ENCODE measurements around the gene EIF1. TPM values are rescaled to one million over a fixed set of nuclear protein-coding genes. Genes with fewer than 3 reads are reported as not detected.

EIF1 gene
- total RNA-seq, 2 donors from 2014 or later: 883 to 1,102 TPM

- intact Hi-C loops (cut with DNase I): no loop called here
- DNase-seq: no peak
- peak in 1 of 2 donors; percentile 55 for ATAC-seq
Observed at GRCh38 chr17:41653892-41654677, 34.6 kb upstream of the EIF1 start.

GRCh38 chr17:41654678-41655607 lies 33.7 kb upstream of the EIF1 start:
- DNase-seq: no peak
- intact Hi-C loops (cut with DNase I): no loop called here
- ATAC-seq: peak in 1 of 2 donors; percentile 27

GRCh38 chr17:41655611-41656111 lies 33.0 kb upstream of the EIF1 start:
- intact Hi-C loops (cut with DNase I): no loop called here
- ATAC-seq: peak; percentile 32 to 73

GRCh38 chr17:41656249-41657023 lies 32.2 kb upstream of the EIF1 start:
- intact Hi-C loops (cut with DNase I): no loop called here
- no peak for ATAC-seq

More at GRCh38 chr17:41655611-41656111, 33.0 kb upstream of the EIF1 start:
- DNase-seq: no peak

GRCh38 chr17:41657176-41657754 lies 31.4 kb upstream of the EIF1 start:
- intact Hi-C loops (cut with DNase I): no loop called here
- ATAC-seq (no peak), DNase-seq (no peak)

More at GRCh38 chr17:41656249-41657023, 32.2 kb upstream of the EIF1 start:
- DNase-seq: no peak

GRCh38 chr17:41657936-41658335 lies 30.7 kb upstream of the EIF1 start:
- ATAC-seq (no peak), DNase-seq (no peak)
- intact Hi-C loops (cut with DNase I): no loop called here

GRCh38 chr17:41658846-41659245 lies 29.8 kb upstream of the EIF1 start:
- ATAC-seq (no peak), DNase-seq (no peak)
- intact Hi-C loops (cut with DNase I): no loop called here

- intact Hi-C loops (cut with DNase I): loop anchor here (5.0 to 10.0 kb wide), 5 partner anchors 107 to 857 kb away; no protein-coding TSS in a partner anchor
- DNase-seq: no peak
- no peak for ATAC-seq
Observed at GRCh38 chr17:41659427-41660212, 29.1 kb upstream of the EIF1 start.

GRCh38 chr17:41660221-41660711 lies 28.4 kb upstream of the EIF1 start:
- no peak for DNase-seq
- ATAC-seq: no peak
- intact Hi-C loops (cut with DNase I): loop anchor here (5.0 to 10.0 kb wide), 5 partner anchors 108 to 858 kb away; no protein-coding TSS in a partner anchor

- no peak for DNase-seq
- ATAC-seq: no peak
- intact Hi-C loops (cut with DNase I): loop anchor here (5.0 to 10.0 kb wide), 5 partner anchors 111 to 861 kb away; no protein-coding TSS in a partner anchor
Observed at GRCh38 chr17:41663451-41664171, 25.1 kb upstream of the EIF1 start.

GRCh38 chr17:41664172-41664457 lies 24.6 kb upstream of the EIF1 start:
- no peak for ATAC-seq
- DNase-seq: no peak
- intact Hi-C loops (cut with DNase I): loop anchor here (5.0 to 10.0 kb wide), 5 partner anchors 112 to 862 kb away; no protein-coding TSS in a partner anchor

- DNase-seq (no peak), ATAC-seq (no peak)
Observed at GRCh38 chr17:41664587-41665565, 23.8 kb upstream of the EIF1 start.

GRCh38 chr17:41665566-41666236 lies 23.0 kb upstream of the EIF1 start:
- intact Hi-C loops (cut with DNase I): loop anchor here in 1 of 2 donors (10.0 kb wide), 1 partner anchor 761 kb away; no protein-coding TSS in a partner anchor
- peak; percentile 95 for ATAC-seq

More at GRCh38 chr17:41664587-41665565, 23.8 kb upstream of the EIF1 start:
- intact Hi-C loops (cut with DNase I): loop anchor here (5.0 to 10.0 kb wide), 5 partner anchors 113 to 863 kb away; no protein-coding TSS in a partner anchor

GRCh38 chr17:41666237-41666641 lies 22.4 kb upstream of the EIF1 start:
- DNase-seq (no peak), ATAC-seq (peak; percentile 18 to 25)
- intact Hi-C loops (cut with DNase I): loop anchor here in 1 of 2 donors (10.0 kb wide), 1 partner anchor 761 kb away; no protein-coding TSS in a partner anchor

More at GRCh38 chr17:41665566-41666236, 23.0 kb upstream of the EIF1 start:
- peak; percentile 91 for DNase-seq

Data from left cardiac atrium (tissue), 4 donors.